Endometrial microvascular endothelial cells (primary cell): ENCODE data around the gene PAM. TPM values are rescaled to one million over a fixed set of nuclear protein-coding genes. Genes with fewer than 3 reads are reported as not detected.

Experiments
- in situ Hi-C: cut with HindIII; loops from 2 replicates; pipeline ENCODE4 v1.10.0; 2017; ENCODE audit warnings: low sequenced_read_pairs, low pct_unique_long_range_greater_than_20kb; ENCODE audit errors: inconsistent ontology term
- total RNA-seq: library from RNA; depleted of rRNA; stranded (reverse); fragments of >200 nt; gene quantifications from one replicate; pipeline ENCODE4 v1.2.3, GENCODE V29; 2015; ENCODE audit errors: inconsistent ontology term

PAM gene
- total RNA-seq: 168 TPM

DNA sequence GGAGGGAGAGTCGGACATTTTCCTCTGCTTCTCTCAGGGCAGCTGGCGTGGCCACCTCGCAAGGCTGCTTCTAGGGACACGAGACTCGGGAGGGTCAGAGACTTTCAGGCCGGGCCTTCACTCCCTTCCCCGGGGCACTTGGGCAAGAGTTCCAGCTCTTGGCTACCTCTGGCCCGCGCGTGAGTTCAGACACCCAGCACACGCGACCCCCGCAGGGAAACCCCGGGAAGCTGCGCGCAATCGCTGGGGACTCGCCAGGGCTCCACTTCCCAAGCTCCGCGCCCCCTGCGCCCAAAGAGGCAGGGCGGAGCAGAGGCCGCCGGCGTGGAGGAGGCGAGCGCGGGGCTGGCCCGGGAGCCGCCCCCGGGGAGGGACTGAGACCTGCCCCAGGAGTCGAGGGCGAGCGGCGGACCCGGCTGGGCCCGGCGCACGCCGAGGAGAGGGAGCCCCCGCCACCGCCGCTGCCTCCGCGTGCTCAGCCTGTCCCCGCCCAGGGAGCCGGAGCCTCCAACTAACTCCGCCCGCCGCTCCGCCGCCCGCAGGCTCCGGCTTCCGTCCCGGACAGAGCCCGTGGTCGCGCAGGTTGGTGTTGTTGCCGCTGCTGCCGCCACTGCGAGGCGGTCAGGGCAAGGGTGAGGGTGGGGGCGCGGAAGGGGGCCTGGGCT, at the start of gene PAM:
Gene PAM (plus strand): TSS at position 539 of the 665 bp plus-strand sequence. CDS start 110,891 bp downstream, outside the sequence.
- in situ Hi-C loops: no loop called here

GRCh38 chr5:102711525-102712385, 43.4 kb upstream of the PAM start:
- in situ Hi-C loops: no loop called here

DNA sequence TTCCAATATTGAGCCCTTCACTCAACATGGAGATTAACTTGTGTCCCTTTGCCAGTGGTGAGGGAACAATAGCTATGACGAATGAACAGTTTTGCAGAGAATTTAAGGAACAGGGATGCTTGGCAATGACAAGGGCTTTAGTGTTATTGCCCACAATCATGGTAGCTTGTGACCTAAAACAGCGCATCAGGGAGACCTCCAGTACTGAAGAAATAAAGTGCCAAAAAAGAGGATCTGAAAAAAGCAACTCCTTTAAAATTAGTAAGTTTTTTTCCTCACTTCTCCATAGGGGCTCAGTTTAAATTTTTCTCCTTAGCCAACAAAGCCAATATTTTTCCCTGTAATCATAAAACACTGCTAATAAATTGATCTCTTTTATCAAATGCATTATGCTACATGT, 41.8 kb upstream of the PAM start:
- in situ Hi-C loops: no loop called here

DNA sequence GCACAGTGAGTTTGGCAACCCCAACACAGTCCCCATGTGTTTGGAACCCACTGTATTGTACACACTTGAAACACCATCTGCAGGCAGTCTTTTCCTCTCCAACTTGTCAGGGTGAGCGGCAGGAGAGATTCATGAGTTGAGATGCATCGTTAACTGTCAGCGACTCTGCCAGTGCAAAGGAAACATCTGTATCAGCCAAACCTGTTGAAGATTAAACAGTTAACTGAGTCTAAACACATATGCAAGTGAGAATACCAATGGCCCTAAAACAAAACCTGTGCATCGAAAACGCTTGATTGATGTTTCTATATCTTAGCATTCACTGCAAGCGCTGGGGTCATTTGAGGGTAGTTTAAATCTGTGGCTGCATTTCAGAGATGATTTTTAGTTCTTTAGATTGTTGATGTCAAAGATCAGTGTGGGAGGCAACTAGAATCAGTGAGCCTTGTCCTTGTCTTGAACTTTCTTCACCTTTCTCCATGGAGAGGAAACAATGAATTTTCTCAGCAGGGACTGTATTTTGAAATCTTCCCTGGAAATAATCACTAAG, 41.3 kb upstream of the PAM start:
- in situ Hi-C loops: no loop called here

GRCh38 chr5:102715082-102715807, 39.9 kb upstream of the PAM start:
- in situ Hi-C loops: no loop called here

GRCh38 chr5:102716017-102716416, 39.1 kb upstream of the PAM start:
- in situ Hi-C loops: no loop called here

GRCh38 chr5:102718819-102719218, 36.3 kb upstream of the PAM start:
- in situ Hi-C loops: no loop called here

- in situ Hi-C loops: no loop called here
Observed at GRCh38 chr5:102719886-102720285, 35.2 kb upstream of the PAM start.

- in situ Hi-C loops: no loop called here
Observed at GRCh38 chr5:102720969-102721368, 34.1 kb upstream of the PAM start.

DNA sequence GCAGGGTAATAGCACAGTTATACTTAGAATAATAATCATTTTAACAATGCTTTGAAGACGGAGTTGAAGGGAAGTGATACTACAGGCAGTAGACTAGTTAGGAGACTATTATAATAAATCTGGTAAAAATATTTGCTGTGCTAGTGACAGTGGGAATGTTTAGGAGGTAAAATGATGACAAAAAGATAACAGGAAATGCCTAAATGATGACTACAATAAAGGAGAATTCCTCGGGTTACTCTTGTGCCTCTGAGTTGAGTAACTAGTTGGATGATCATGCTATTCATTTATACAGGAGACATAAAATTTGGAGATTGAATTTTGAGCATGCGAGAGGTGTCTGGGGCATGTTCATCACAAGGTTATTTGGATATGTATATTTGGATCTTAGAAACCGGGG, 32.2 kb upstream of the PAM start:
- in situ Hi-C loops: no loop called here

DNA sequence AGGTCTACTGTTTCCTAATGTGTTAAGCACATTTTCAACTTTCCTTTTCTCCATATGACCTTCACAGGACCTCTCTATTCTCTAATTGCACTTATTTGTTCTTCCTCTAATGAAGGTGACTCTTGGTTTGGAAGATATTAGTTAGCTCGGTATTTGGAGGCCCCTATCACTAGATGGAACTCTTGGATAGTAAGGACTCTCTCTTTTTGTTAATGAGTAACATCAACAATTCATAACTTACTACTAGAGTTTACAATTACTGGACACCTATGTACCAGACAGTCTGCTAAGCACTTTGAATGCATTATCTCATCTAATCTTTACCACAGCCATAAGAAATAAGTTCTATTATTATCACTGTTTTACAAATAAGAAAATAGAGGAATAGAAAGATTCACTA, 23.4 kb upstream of the PAM start:
- in situ Hi-C loops: no loop called here

DNA sequence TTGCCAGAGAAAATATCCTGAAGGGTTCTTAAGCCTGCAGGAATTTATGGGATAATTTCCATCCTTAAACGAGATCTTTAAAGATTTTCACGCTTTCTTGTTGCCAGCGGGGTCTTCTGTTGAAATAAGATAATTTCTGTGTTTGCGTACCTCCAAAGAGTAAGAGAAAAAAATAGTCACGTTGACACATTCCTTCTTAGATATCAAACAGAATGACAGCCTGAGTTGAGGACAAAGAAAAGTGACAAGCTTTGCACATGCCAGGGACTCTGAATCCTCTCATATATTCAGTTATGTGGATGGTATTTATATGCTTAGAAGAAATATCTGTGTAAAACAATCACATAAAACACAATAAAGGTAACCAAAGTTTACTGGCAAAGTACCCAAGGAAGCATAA, 21.6 kb upstream of the PAM start:
- in situ Hi-C loops: no loop called here

- in situ Hi-C loops: no loop called here
Observed at GRCh38 chr5:102737161-102737560, 17.9 kb upstream of the PAM start.

- in situ Hi-C loops: no loop called here
Observed at GRCh38 chr5:102737805-102738469, 17.2 kb upstream of the PAM start.

DNA sequence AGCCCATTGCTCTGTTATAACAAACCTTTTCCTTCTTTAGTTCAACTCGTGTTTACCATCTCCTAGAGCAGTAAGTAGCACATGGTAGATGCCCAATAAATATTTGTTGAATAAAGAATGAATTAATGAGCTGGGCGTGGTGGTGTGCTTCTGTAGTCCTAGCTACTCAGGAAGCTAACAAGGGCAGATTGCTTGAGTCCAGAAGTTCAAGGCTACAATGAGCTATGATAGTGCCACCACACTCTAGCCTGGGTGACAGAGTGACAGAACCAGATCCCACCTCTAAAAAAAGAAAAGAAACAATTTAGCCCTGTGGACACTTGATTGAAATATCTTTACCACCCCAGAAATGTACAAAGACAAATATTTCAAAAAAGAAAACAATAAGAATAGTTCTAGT, 14.6 kb upstream of the PAM start:
- in situ Hi-C loops: no loop called here

GRCh38 chr5:102742215-102742614, 12.9 kb upstream of the PAM start:
- in situ Hi-C loops: no loop called here

DNA sequence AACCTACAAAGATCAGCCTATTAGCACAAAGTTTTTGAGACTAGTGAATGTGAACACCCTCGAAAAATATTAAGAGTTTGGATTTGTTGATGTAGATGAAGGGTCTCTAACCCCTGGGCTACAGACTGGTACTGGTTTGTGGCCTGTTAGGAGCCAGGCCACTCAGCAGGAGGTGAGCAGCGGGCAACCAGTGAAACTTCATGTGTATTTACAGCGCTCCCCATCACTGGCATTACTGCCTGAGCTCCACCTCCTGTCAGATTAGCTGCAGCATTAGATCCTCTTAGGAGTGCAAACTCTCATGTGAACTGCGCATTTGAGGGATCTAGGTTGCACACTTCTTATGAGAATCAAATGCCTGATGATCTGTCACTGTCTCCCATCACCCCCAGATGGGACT, 11.2 kb upstream of the PAM start:
- in situ Hi-C loops: no loop called here

- in situ Hi-C loops: no loop called here
Observed at GRCh38 chr5:102747386-102748166, 7.5 kb upstream of the PAM start.
